Thyroid gland (tissue), 4 donors: ENCODE data around the gene CLUH. TPM values are rescaled to one million over a fixed set of nuclear protein-coding genes. Genes with fewer than 3 reads are reported as not detected.

Experiments used
- DNase-seq, 2 donors: peaks; one replicate each; pipeline ENCODE4 v3.0.0-alpha.2; 2019
- H3K27ac ChIP-seq, 3 donors: fragments of 200-600 bp; sonication (generic); 1 replicate in 2 of 3; 2 replicates in 1 of 3; pipeline ENCODE4 v1.5.1; 2016 to 2019; ENCODE audit warnings: mild to moderate bottlenecking in 1 of 3, moderate library complexity in 1 of 3
- H3K27me3 ChIP-seq: fragments of 200-600 bp; sonication (generic); one replicate; pipeline ENCODE4 v1.5.1; 2019
- H3K36me3 ChIP-seq, 2 donors: fragments of 200-600 bp; sonication (generic); one replicate each; pipeline ENCODE4 v1.5.1; 2016 to 2019
- H3K4me1 ChIP-seq, 2 donors: fragments of 200-600 bp; sonication (generic); one replicate each; pipeline ENCODE4 v1.5.1; 2017 to 2019
- H3K4me3 ChIP-seq, 3 donors: fragments of 200-600 bp; sonication (generic); replicated peaks in 1 of 3; 1 replicate in 2 of 3; 2 replicates in 1 of 3; pipeline ENCODE4 v1.5.1; 2016; ENCODE audit warnings: mild to moderate bottlenecking in 1 of 3
- H3K9me3 ChIP-seq: fragments of 200-600 bp; sonication (generic); one replicate; pipeline ENCODE4 v1.5.1; 2017
- POLR2A ChIP-seq, 2 donors: fragments of 450-650 bp; IDR thresholded peaks; one replicate each; pipeline ENCODE4 v1.6.1; 2017; ENCODE audit warnings: antibody characterized with exemption in 2 of 2, mild to moderate bottlenecking in 2 of 2, moderate library complexity in 1 of 2
- WGBS, 2 donors: methylation state at CpG; one replicate each; pipeline ENCODE4 v1.1.5; 2017; 5-methylcytosine and 5-hydroxymethylcytosine counted together
- intact Hi-C: fragments of 100-400 bp; cut with DNase I; formaldehyde crosslinking; loops from one replicate; pipeline ENCODE4 v1.15.1; 2023
- total RNA-seq, 4 donors: library from RNA; depleted of rRNA; stranded (reverse); fragments of >200 nt; gene quantifications; one replicate each; pipeline ENCODE4 v1.2.3, GENCODE V29; 2016
- TF ChIP-seq, protein P1 (sequence below), 6 experiments: fragments of 200-600 bp in 3 of 6; fragments of 450-650 bp in 3 of 6; sonication (generic) in 3 of 6; IDR thresholded peaks; one replicate each; pipeline ENCODE4 v1.5.1; 2016 to 2019; ENCODE audit warnings: antibody characterized with exemption in 6 of 6, mild to moderate bottlenecking in 2 of 6, inconsistent platforms in 1 of 6, moderate library complexity in 1 of 6

Gene CLUH
- total RNA-seq, 4 donors from 2014 or later, result 45.7 to 99.2 (median 78.6) TPM

DNA sequence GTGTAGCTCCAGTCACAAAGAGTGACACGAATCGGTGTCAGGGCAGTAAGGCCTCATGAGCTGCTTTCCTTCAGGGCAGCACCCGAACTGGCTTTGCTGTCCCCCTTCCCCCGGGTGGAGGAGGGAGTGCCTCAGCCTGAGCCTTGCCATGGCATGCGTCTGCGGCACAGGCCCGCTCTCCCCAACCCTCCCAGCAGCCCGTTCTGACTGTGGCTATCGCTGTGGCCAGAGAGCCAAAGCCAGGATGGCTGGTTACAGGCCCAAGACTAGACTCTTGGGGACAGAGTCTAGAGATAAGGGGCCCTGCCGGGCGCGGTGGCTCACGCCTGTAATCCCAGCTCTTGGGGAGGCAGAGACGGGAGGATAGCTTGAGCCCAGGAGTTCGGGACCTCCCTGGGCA lies 25.9 kb downstream of the CLUH start:
- H3K27ac ChIP-seq, result peak overlapping the region; percentile 95 to 99 (median 97)

DNA sequence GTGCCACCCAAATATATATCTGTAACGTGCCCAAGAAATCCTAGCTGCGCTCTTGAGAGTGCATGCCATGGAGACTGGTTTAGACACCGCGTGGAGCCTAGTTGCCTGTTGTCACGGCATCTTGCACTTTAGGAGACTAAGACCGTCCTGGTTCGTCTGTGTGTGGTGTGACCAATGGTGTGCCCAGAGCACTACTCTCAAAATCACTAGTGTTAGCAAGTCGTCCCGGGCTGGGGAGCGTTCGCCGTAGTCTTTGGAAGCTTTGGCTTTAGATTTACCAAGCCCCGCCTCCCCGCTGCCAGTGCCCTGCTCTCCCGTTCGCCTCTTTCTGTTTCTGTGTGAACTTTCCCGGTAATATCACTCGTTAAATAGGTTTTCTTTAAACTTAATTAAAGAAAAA lies 27.0 kb downstream of the CLUH start:
- Histone ChIP-seq H3K27me3 (no peaks in the 10 kb centered on the region), H3K27ac (no peak overlapping the region), H3K4me3 (no peak overlapping the region), H3K36me3 (peaks cover 33 to 36% of the 10 kb centered on the region in 2 donors), H3K4me1 (peaks cover 32 to 37% of the 10 kb centered on the region in 2 donors), H3K9me3 (no peaks in the 10 kb centered on the region)
- TF ChIP-seq, protein P1, sequence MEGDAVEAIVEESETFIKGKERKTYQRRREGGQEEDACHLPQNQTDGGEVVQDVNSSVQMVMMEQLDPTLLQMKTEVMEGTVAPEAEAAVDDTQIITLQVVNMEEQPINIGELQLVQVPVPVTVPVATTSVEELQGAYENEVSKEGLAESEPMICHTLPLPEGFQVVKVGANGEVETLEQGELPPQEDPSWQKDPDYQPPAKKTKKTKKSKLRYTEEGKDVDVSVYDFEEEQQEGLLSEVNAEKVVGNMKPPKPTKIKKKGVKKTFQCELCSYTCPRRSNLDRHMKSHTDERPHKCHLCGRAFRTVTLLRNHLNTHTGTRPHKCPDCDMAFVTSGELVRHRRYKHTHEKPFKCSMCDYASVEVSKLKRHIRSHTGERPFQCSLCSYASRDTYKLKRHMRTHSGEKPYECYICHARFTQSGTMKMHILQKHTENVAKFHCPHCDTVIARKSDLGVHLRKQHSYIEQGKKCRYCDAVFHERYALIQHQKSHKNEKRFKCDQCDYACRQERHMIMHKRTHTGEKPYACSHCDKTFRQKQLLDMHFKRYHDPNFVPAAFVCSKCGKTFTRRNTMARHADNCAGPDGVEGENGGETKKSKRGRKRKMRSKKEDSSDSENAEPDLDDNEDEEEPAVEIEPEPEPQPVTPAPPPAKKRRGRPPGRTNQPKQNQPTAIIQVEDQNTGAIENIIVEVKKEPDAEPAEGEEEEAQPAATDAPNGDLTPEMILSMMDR (IDR thresholded peaks at IDR 0.05), result no peak
- no peak for TF ChIP-seq POLR2A (IDR thresholded peaks at IDR 0.05)
- intact Hi-C loops, result no loop called here
- 89 to 93% methylated on average over 18 of the region's 18 CpGs for WGBS, 2 donors
- no peak for DNase-seq

More for the DNA sequence above, 25.9 kb downstream of the CLUH start:
- peaks cover 27 to 31% of the 10 kb centered on the region in 2 donors for H3K36me3 ChIP-seq
- no peaks in the 10 kb centered on the region for H3K9me3 ChIP-seq
- no peak overlapping the region for H3K4me3 ChIP-seq
- WGBS, 2 donors, result 89 to 92% methylated on average over 15 of the region's 15 CpGs
- intact Hi-C loops, result no loop called here
- no peak for TF ChIP-seq POLR2A (IDR thresholded peaks at IDR 0.05)
- TF ChIP-seq, protein P1 (IDR thresholded peaks at IDR 0.05), result no peak
- DNase-seq, result no peak
- peaks cover 40 to 47% of the 10 kb centered on the region in 2 donors for H3K4me1 ChIP-seq
- no peaks in the 10 kb centered on the region for H3K27me3 ChIP-seq

DNA sequence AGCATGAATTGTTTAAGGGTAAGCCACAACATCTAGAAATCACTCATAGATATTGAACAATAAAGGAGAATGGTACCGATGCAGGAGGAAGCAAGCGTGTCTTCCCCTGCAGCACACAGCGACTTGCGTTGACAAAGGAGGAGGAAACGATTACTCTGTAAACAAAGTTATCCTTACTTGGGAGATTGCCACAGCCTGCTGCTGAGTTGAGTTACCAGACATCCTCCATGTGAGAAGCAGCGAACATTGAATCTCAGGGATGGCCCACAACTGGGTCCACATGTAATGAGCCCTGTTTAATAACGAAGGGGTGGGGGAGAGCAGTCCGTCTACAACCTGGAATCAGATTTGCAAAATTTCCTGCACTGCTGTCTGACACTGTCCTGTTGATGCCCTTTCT lies 27.7 kb downstream of the CLUH start:
- intact Hi-C loops, result no loop called here
- 82 to 83% methylated on average over 8 of the region's 8 CpGs for WGBS, 2 donors
- DNase-seq, result no peak
- TF ChIP-seq, protein P1 (IDR thresholded peaks at IDR 0.05), result no peak
- TF ChIP-seq POLR2A (IDR thresholded peaks at IDR 0.05), result no peak
- no peaks in the 10 kb centered on the region for H3K9me3 ChIP-seq
- H3K36me3 ChIP-seq, result peaks cover 33 to 36% of the 10 kb centered on the region in 2 donors
- H3K27me3 ChIP-seq, result no peaks in the 10 kb centered on the region
- H3K4me3 ChIP-seq, result no peak overlapping the region
- peaks cover 27 to 32% of the 10 kb centered on the region in 2 donors for H3K4me1 ChIP-seq
- H3K27ac ChIP-seq, result no peak overlapping the region

DNA sequence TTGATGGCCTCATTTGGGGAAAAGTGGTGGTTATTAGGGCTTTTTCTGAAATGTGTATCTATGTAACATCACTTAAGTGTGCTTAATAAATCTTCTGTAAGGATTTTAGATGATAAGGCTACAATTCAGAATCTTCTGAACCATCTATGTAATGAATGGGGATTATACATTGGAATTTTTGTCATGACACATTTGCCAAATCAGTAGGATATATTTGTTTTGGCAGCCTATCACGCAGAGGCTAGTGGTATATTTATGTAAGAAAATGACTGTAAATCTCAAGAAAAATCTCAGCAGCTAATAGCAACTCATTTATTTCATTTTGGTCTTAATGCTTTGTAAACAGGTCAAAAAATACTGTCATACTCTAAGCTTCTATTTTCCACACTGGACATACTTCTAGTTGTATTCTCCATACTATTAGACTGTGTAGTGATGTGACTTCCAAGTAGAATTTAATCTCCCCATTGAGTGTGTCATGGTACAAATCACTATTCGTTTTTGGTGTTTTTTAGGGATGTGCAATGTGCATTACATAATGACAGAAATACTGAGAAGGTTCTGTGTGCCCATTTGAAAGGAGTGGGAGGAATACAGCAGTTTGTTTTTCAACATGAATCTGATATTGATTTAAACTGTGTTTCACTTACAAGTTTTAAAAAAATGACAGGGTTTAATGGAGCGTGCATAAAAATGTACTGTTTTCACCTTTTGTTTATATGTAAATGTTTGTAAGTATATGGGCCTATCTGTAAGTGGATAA lies 29.2 kb downstream of the CLUH start:
- intact Hi-C loops, result no loop called here
- H3K36me3 ChIP-seq, result peaks cover 38 to 47% of the 10 kb centered on the region in 2 donors
- no peak for DNase-seq
- H3K4me3 ChIP-seq, result no peak overlapping the region
- H3K27ac ChIP-seq, result no peak overlapping the region
- peaks cover 13 to 17% of the 10 kb centered on the region in 2 donors for H3K4me1 ChIP-seq
- no peaks in the 10 kb centered on the region for H3K9me3 ChIP-seq
- no peaks in the 10 kb centered on the region for H3K27me3 ChIP-seq
- WGBS, 2 donors, result 83 to 86% methylated on average over 3 of the region's 3 CpGs
- TF ChIP-seq, protein P1 (IDR thresholded peaks at IDR 0.05), result no peak
- TF ChIP-seq POLR2A (IDR thresholded peaks at IDR 0.05), result no peak

DNA sequence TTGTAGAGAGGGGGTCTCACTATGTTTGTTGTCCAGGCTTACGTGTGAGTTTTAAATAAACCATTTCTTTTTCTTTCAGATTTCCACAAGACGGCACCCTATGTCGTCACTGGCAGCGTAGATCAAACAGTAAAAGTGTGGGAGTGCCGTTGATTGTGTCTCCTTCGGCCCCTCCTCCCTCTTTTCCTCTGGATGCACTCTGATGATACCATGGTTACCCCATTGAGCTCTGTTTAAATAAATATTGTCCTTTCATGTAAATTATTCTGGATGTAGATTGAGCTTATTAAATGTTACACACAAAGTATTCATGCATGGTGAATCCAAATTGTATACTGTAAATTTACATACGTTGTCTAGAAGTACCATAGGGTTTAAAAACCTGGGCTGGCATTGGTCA lies 29.9 kb downstream of the CLUH start:
- WGBS, 2 donors, result 89 to 90% methylated on average over 7 of the region's 7 CpGs
- intact Hi-C loops, result no loop called here
- H3K9me3 ChIP-seq, result no peaks in the 10 kb centered on the region
- H3K4me1 ChIP-seq, result peaks cover 6 to 10% of the 10 kb centered on the region in 2 donors
- H3K27me3 ChIP-seq, result no peaks in the 10 kb centered on the region
- no peak overlapping the region for H3K4me3 ChIP-seq
- no peak overlapping the region for H3K27ac ChIP-seq
- peaks cover 41 to 48% of the 10 kb centered on the region in 2 donors for H3K36me3 ChIP-seq
- no peak for DNase-seq
- TF ChIP-seq, protein P1 (IDR thresholded peaks at IDR 0.05), result no peak
- TF ChIP-seq POLR2A (IDR thresholded peaks at IDR 0.05), result no peak
